Glomerular visceral epithelial cell (primary cell): ENCODE data around the gene SRL.
"Not testable (repeated sequence)": the region's sequence is repeated elsewhere in the genome, so short reads cannot be mapped to it uniquely, and the experiment has no call there.

Experiments
- DNase-seq: peaks from one replicate; pipeline ENCODE4 v3.0.0-alpha.2; 2016; ENCODE audit errors: extremely low spot score

Gene SRL

DNA sequence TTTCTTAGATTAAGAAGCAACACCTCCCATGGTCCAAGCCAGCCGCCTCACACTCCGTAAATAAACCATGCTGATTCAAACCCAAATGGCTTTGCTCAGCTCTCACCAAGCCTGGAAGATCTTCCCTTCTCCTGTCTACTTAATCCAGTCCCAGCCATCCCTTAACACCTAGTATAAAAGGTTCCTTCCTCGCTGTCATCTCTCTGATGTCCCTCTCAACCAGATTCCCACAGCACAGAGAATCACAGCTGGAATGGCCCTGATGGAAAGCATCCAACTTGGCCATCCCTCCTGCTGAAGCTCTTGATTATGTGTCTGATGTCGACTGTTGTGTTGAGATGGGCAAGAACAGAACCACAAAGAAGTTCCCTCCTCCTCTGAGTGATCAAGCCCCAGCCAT is 75.1 kb downstream of the SRL start:
- DNase-seq, result no peak

DNA sequence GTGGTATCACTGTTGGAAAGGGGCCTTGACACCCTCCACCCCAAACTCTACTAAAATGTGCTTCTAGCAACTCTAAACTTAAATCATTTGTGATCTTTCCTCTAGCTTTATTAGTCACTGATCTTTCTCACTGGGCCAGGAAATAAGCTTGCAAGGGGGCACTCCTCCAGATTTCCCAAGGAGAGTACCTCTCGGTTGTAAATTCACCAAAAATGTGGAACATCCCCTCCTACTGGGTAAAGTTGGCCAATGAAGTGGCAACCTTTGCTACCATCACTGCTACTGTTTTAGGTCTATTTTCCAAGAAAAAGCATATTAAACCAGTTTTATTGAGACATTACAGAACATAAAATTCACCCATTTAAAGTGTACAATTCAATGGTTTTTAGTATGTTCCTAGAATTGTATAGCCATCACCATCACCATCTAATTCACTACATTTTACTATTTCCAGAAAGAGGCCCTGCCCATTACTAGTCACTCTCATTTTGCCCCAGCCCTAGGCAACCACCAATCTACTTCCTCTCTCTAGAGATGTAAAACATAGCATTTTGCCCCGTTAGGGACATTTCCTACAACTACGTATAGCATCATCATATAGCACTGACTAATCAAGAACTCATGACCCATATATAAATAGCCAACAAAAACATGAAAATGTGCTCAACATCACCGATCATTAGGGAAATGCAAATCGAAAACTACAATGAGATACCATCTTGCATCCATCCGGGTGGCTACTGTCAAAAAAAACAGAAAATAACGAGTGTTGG is 81.0 kb downstream of the SRL start:
- no peak for DNase-seq

DNA sequence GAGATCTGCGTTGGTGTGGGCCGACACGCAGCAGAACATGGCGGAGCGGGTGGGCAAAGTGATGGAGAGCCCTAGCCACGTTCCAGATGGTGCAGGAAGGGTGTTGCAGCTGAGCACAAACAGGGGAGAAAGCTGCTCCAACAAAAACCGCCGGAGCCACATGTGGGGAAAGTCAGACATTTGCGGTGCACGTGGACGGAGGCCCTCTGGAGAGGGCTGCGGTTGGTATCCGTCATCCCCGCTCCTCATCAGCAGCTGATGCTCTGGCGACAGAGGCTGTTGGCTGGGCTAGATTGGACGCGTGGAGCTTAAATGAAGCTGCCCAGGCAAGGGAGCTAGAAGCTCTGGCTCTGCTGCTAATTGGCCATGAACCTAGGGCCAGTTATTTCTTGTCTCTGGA is 82.2 kb downstream of the SRL start:
- DNase-seq, result no peak

DNA sequence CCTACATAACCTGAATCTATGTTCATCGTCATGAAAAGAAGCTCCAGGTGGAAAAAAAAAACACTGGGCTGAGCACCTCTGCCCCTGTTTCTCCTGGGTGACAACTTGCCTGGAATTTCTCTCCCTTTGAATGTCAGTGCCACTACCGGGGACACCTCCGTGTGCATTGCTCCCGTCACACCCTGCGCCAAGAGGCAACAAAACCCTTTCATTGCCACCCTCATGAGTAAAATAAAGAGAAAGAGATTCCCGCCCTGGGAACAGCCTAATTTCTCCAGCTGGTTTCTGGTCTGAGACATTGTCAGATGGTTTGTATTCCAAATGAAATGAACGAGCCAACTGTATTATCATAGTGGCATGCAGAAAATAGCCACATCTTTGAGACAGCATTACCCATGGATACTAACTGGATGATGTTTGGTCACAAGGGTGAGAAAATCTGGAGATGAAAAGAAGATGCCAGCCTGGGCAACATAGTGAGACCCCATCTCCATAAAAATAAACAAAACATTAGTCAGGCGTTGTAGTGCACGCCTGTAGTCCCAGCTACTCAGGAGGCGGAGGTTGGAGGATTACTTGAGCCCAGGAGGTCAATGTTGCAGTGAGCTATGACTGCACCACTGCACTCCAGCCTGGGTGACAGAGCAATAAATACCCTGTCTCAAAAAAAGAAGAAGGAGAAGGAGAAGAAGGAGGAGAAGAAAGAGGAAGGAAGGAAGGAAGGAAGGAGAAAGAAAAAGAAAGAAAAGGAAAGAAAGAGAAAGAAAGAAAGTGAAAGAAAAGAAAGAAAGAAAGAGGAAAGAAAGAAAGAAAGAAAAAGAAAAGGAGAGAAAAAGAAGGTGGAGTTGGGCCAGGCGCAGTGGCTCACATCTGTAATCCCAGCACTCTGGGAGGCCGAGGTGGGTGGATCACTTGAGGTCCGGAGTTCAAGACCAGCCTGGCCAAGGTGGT is 83.5 kb downstream of the SRL start:
- no peak for DNase-seq

DNA sequence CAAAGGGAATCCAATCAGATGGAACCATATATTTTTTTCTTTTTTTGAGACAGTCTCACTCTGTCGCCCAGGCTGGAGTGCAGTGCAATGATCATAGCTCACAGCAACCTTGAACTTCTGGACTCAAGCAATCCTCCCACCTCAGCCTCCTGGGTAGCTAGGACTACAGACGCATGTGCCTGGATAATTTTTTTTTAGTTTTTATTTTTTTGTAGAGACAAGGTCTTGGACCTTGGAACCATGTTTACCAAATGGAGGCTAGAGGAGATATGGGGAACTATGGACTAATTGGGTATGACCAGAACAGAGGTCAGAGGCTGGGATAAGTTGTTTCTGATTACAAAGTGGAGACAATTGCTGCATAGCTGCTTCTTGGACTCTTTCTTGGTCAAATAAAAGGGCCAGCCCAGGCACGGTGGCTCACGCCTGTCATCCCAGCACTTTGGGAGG is 84.5 kb downstream of the SRL start:
- DNase-seq, result no peak

DNA sequence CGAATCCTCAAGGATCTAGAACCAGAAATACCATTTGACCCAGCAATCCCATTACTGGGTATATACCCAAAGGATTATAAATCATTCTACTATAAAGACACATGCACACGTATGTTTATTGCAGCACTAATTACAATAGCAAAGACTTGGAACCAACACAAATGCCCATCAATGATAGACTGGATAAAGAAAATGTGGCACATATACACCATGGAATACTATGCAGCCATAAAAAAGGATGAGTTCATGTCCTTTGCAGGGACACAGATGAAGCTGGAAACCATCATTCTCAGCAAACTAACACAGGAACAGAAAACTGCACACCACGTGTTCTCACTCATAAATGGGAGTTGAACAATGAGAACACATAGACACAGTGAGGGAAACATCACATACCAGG is 85.4 kb downstream of the SRL start:
- DNase-seq, result not testable (repeated sequence)

DNA sequence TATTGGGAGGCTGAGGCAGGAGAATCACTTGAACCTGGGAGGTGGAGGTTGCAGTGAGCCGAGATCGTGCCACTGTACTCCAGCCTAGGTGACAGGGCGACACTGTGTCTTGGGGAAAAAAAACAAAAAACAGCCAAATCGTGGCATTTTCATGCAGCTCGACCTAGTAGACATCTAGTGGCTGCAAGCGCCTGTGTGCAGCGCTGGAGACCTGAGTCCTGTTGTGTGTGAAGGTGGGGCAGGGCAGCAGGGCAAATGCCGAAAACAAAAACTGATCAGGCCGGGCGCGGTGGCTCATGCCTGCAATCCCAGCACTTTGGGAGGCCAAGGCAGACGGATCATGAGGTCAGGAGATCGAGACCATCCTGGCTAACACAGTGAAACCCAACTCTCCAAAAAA is 88.5 kb downstream of the SRL start:
- DNase-seq, result not testable (repeated sequence)

DNA sequence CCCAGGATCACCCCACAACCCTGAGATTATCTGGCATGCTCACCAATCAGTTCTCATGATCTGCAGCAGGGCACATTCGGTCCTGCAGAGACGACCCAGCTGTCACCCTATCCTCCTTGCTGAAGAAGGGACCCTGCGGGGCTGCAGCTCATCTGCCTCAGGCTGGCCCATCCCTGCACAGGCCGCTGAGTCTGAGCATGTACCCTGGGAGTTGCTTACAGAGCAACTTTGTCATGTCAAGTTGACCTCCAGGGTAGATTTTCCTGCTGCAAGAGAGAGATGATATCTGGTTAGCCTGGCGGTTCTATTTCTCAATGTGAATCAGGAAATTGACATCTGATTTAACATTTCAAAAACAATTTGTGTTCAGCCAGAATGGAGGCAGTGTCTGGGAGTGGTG is 89.6 kb downstream of the SRL start:
- DNase-seq, result no peak

DNA sequence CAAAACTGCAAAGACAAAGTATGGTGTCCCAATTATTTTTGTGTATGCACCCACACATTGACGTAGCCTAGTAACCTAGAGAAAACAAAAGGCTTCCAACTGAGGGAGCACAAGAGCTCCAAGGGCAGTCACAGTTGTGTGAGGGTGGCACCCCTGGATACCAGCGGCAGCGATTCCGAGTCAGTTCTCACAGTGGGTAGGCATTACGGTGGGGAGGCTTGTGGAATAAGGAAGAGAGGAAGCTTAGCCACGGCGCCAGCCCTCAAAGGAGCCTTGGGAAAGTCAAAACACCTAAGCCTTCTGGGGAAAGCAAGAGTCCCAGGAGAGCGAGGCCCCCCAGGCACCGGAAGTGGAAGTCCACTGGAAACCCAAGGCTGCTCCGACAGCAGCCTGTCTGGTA is 94.6 kb downstream of the SRL start:
- no peak for DNase-seq

DNA sequence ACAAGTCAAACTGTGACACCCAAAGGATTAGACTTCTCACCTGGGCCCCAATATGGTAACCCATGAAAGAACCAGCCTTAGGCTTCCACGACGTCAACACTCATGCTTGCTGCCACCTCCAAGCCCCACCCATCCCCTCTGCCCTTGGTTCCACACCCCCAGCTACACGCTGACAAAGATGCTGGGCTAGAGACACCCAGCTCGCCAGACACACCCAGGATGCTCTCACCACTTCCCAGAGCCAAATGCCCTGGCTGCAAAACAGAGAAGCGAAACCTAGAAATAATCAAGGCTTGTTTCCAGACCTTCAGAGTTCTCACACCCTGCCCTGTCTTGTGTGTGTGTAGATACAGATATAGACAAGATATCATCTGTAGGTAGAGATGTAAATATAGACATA is 99.6 kb downstream of the SRL start:
- DNase-seq, result no peak

DNA sequence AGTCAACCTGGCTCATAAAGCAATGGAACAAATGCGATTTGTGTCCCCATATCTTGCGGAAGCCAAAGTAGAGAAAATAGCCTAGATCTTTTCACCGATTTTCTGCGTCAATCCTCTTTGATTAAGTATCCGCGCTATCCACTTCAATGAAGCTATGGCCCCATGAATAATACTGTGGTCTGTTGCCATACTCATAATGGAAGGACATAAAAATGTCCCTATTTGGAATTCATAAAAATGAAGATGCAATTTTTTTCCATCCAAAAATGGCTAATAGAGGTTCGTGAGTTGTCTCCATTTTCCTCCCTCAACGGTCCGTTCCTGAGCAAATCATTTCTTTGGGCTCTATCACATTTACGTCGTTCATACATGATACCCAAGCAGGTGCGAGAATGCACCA is 100.3 kb downstream of the SRL start:
- no peak for DNase-seq

DNA sequence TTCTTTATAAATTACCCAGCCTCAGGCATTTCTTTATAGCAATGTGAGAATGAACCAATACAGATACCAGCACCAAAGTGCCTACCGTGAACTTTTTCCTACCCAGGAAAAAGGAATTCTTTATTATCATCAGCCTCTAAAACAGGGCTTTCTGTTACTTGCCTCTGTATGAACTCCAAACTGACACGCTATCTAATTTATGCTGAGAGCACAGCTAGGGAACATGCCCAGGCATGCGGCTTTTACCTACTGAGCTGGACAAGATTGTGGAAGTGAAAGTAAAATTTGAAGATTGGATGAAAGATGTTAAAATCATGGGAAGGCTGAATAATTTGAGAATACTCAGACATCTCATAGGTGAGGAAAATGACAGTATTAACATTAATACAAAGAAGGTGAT is 101.2 kb downstream of the SRL start:
- peak; percentile 12 for DNase-seq

DNA sequence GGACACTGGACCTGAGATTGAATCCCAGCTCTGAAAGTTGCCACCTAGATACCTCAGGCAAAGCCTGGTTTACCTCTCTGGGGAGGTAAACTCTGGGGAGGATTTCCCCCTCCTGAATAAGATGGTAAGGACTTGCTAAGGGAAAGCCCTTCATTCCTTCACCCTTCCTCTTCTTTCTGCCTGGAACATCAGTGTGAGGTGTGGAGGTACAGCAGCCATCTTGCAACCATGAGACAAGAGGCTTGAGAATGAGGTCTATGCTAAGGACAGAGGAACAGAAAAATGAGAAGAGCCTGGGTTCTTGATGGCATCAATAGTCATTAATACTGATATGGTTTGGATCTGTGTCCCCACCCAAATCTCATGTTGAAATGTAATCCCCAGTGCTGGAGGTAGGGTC is 101.9 kb downstream of the SRL start:
- no peak for DNase-seq
